Measurements from ENCODE around the gene NPIPA1.
"Not testable (repeated sequence)": the region's sequence is repeated elsewhere in the genome, so short reads cannot be mapped to it uniquely, and the experiment has no call there.

The NPIPA1 gene

DNA sequence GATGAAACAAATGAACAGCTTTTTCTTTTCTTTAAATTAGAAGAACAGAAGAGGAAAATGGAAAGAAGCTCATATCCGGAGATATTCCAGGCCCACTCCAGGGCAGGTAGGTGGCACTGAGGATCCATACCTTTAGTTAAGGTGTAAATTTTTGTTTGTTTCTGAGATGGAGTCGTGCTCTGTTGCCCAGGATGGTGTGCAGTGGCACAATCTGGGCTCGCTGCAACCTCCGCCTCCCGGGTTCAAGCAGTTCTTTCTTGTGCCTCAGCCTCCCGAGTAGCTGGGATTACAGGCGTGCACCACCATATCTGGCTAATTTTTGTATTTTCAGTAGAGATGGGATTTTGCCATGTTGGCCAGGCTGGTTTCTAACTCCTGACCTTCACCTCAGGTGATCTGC lies 61.1 kb downstream of the NPIPA1 start:
- H3K4me3 ChIP-seq; H3K27ac ChIP-seq; H3K9me3 ChIP-seq; H3K27me3 ChIP-seq; H3K4me1 ChIP-seq; intact Hi-C loops (cut with DNase I; ENCODE audit: low total_unique reads); DNase-seq: not testable (repeated sequence)
- H3K36me3 ChIP-seq: peaks cover 10 to 31% (median 11%) of the 10 kb centered on the region in 3 donors

DNA sequence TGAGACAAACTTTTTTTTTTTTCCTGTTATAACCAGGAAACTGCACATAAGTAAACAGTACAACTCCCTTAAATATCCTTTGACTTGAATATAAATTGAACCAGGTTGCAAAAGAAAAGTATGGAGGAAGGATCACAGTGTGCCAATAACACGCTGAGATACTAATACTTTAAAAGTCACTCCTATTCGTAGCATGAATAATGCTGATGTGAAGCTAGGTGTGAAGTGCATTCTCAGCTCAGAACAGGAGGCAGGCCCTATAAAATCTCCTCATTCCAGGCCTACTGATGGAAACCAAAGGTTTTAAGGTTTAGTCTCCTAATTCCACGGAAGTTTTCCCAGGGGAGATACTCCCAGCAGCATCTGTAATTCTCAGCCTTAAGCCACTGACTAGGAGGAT lies 62.6 kb downstream of the NPIPA1 start:
- H3K9me3 ChIP-seq; H3K4me3 ChIP-seq; intact Hi-C loops (cut with DNase I; ENCODE audit: low total_unique reads); H3K27ac ChIP-seq; H3K27me3 ChIP-seq; H3K4me1 ChIP-seq; DNase-seq: not testable (repeated sequence)
- H3K36me3 ChIP-seq: peaks cover 11 to 42% (median 11%) of the 10 kb centered on the region in 3 donors

All from tibial artery (tissue), 4 donors.